MM.1S (cell line): ENCODE data around the gene FPGS.

Source experiments
- DNase-seq: peaks from one replicate; pipeline ENCODE4 v3.0.0-alpha.2; 2015
- H2AFZ ChIP-seq: fragments of 300-600 bp; sonication (generic); 2 replicates; pipeline ENCODE4 v1.6.0; 2016; ENCODE audit warnings: antibody characterized with exemption, low read length
- H3F3A ChIP-seq: fragments of 300-600 bp; sonication (generic); 2 replicates; pipeline ENCODE4 v1.6.1; 2016; ENCODE audit warnings: mild to moderate bottlenecking, antibody characterized with exemption, low read length, moderate library complexity, mixed read lengths; ENCODE audit not compliant: insufficient read depth
- H3K27ac ChIP-seq: fragments of 300-600 bp; sonication (generic); 2 replicates; pipeline ENCODE4 v1.5.1; 2016; ENCODE audit warnings: mild to moderate bottlenecking, low read length
- H3K27me3 ChIP-seq: fragments of 300-600 bp; sonication (generic); replicated peaks from 2 replicates; pipeline ENCODE4 v1.6.0; 2016; ENCODE audit warnings: low read length; ENCODE audit not compliant: insufficient read depth
- H3K36me3 ChIP-seq: fragments of 300-600 bp; sonication (generic); replicated peaks from 2 replicates; pipeline ENCODE4 v1.6.1; 2016; ENCODE audit warnings: mild to moderate bottlenecking, low read length, mixed read lengths; ENCODE audit not compliant: insufficient read depth
- H3K4me1 ChIP-seq: fragments of 300-600 bp; sonication (generic); 2 replicates; pipeline ENCODE4 v1.6.1; 2016; ENCODE audit warnings: low read length, mixed read lengths
- H3K4me2 ChIP-seq: fragments of 300-600 bp; sonication (generic); 2 replicates; pipeline ENCODE4 v1.6.0; 2016; ENCODE audit warnings: low read depth, low read length
- H3K4me3 ChIP-seq: fragments of 300-600 bp; sonication (generic); 2 replicates; pipeline ENCODE4 v1.5.1; 2016; ENCODE audit warnings: low read length, mixed read lengths
- H3K79me2 ChIP-seq: fragments of 300-600 bp; sonication (generic); 2 replicates; pipeline ENCODE4 v1.6.1; 2016; ENCODE audit warnings: mixed run types, low read length, mixed read lengths
- H3K9ac ChIP-seq: fragments of 300-600 bp; sonication (generic); 2 replicates; pipeline ENCODE4 v1.6.1; 2016; ENCODE audit warnings: low read length, mixed read lengths
- H3K9me2 ChIP-seq: fragments of 300-600 bp; sonication (generic); replicated peaks from 2 replicates; pipeline ENCODE4 v1.6.1; 2016; ENCODE audit warnings: mild to moderate bottlenecking, low read length, mixed read lengths; ENCODE audit not compliant: insufficient read depth
- H3K9me3 ChIP-seq: fragments of 300-600 bp; sonication (generic); replicated peaks from 2 replicates; pipeline ENCODE4 v1.6.1; 2016; ENCODE audit warnings: mild to moderate bottlenecking, low read length, mixed read lengths; ENCODE audit not compliant: insufficient read depth
- H4K20me1 ChIP-seq: fragments of 300-600 bp; sonication (generic); 2 replicates; pipeline ENCODE4 v1.6.1; 2016; ENCODE audit warnings: mild to moderate bottlenecking, low read length, moderate library complexity, mixed read lengths; ENCODE audit not compliant: insufficient read depth
- CTCF ChIP-seq: fragments of 300-600 bp; sonication (generic); IDR thresholded peaks from 2 replicates; pipeline ENCODE4 v1.5.1; 2016; ENCODE audit warnings: antibody characterized with exemption, low read length, mixed read lengths
- EZH2 ChIP-seq: fragments of 300-600 bp; sonication (generic); optimal IDR thresholded peaks from 2 replicates; pipeline ENCODE3; 2017; ENCODE audit warnings: low read depth, mild to moderate bottlenecking, antibody characterized with exemption, low read length, mixed read lengths
- EZH2phosphoT487 ChIP-seq: fragments of 300-600 bp; sonication (generic); IDR thresholded peaks from 2 replicates; pipeline ENCODE4 v1.6.1; 2018; ENCODE audit warnings: antibody characterized with exemption, low read length

Gene FPGS

GRCh38 chr9:127808347-127809001 lies 5.8 kb downstream of the FPGS start:
- Histone ChIP-seq H3K4me1 (peaks cover 7% of the 10 kb centered on the region; the same call in 1 of the 2 replicates), H3K79me2 (peaks cover 34% of the 10 kb centered on the region), H2AFZ (no peak overlapping the region), H3K27ac (no peak overlapping the region), H3F3A (no peaks in the 10 kb centered on the region), H3K4me3 (no peak overlapping the region), H3K36me3 (no peaks in the 10 kb centered on the region; the same call in 1 of the 2 replicates), H3K4me2 (no peak overlapping the region), H3K9ac (no peak overlapping the region), H3K27me3 (no peaks in the 10 kb centered on the region), H3K9me3 (no peaks in the 10 kb centered on the region), H4K20me1 (no peaks in the 10 kb centered on the region), H3K9me2 (no peaks in the 10 kb centered on the region)
- TF ChIP-seq EZH2 (no peak), CTCF (no peak), EZH2phosphoT487 (no peak)
- no peak for DNase-seq

GRCh38 chr9:127809002-127809539 lies 6.4 kb downstream of the FPGS start:
- no peak overlapping the region for H3K4me3 ChIP-seq
- no peaks in the 10 kb centered on the region for H3K9me2 ChIP-seq
- peaks cover 2% of the 10 kb centered on the region; the same call in 1 of the 2 replicates for H3K4me1 ChIP-seq
- no peaks in the 10 kb centered on the region for H3K9me3 ChIP-seq
- no peaks in the 10 kb centered on the region; the same call in none of the 2 replicates for H3K36me3 ChIP-seq
- no peak overlapping the region for H3K27ac ChIP-seq
- TF ChIP-seq EZH2phosphoT487 (no peak), EZH2 (no peak), CTCF (no peak)
- H3K27me3 ChIP-seq: no peaks in the 10 kb centered on the region
- no peaks in the 10 kb centered on the region for H4K20me1 ChIP-seq
- no peaks in the 10 kb centered on the region for H3F3A ChIP-seq
- no peak overlapping the region for H2AFZ ChIP-seq
- H3K79me2 ChIP-seq: peaks cover 28% of the 10 kb centered on the region
- no peak overlapping the region for H3K9ac ChIP-seq
- no peak for DNase-seq
- H3K4me2 ChIP-seq: no peak overlapping the region

GRCh38 chr9:127809540-127810377 lies 7.1 kb downstream of the FPGS start:
- Histone ChIP-seq H3K36me3 (no peaks in the 10 kb centered on the region; the same call in none of the 2 replicates), H4K20me1 (no peaks in the 10 kb centered on the region), H3K79me2 (peaks cover 21% of the 10 kb centered on the region), H3K27me3 (no peaks in the 10 kb centered on the region), H3K4me1 (no peaks in the 10 kb centered on the region), H3K9me2 (no peaks in the 10 kb centered on the region), H2AFZ (no peak overlapping the region), H3K9ac (no peak overlapping the region), H3K4me3 (no peak overlapping the region), H3K27ac (no peak overlapping the region), H3K9me3 (no peaks in the 10 kb centered on the region), H3F3A (no peaks in the 10 kb centered on the region), H3K4me2 (no peak overlapping the region)
- no peak for DNase-seq
- TF ChIP-seq EZH2 (no peak), CTCF (no peak), EZH2phosphoT487 (no peak)
